Endothelial cell (in vitro differentiated cells): Measurements from ENCODE around the gene MYO5A. TPM values are rescaled to one million over a fixed set of nuclear protein-coding genes. Genes with fewer than 3 reads are reported as not detected.
"Not testable (repeated sequence)": the region's sequence is repeated elsewhere in the genome, so short reads cannot be mapped to it uniquely, and the experiment has no call there.

Experiments used
- DNase-seq: peaks from one replicate; pipeline ENCODE4 v3.0.0; 2021; ENCODE audit warnings: low spot score
- H3K27ac Mint-ChIP-seq: one replicate; pipeline ENCODE4 v1.8.0; 2021; ENCODE audit warnings: mixed read lengths, inconsistent platforms; ENCODE audit not compliant: unreplicated experiment
- H3K27me3 Mint-ChIP-seq: one replicate; pipeline ENCODE4 v1.8.0; 2021; ENCODE audit warnings: mild to moderate bottlenecking, moderate library complexity, mixed read lengths, inconsistent platforms; ENCODE audit not compliant: unreplicated experiment
- H3K36me3 Mint-ChIP-seq: one replicate; pipeline ENCODE4 v1.8.0; 2021; ENCODE audit warnings: mild to moderate bottlenecking, low read depth, mixed read lengths, inconsistent platforms; ENCODE audit not compliant: unreplicated experiment
- H3K4me1 Mint-ChIP-seq: one replicate; pipeline ENCODE4 v1.8.0; 2021; ENCODE audit warnings: mild to moderate bottlenecking, mixed read lengths, inconsistent platforms; ENCODE audit not compliant: unreplicated experiment
- H3K4me3 Mint-ChIP-seq: one replicate; pipeline ENCODE4 v1.8.0; 2021; ENCODE audit warnings: mild to moderate bottlenecking, mixed read lengths, inconsistent platforms; ENCODE audit not compliant: unreplicated experiment
- H3K9me3 Mint-ChIP-seq: one replicate; pipeline ENCODE4 v1.8.0; 2021; ENCODE audit warnings: mixed read lengths, inconsistent platforms; ENCODE audit not compliant: unreplicated experiment
- CTCF ChIP-seq: fragments of 200-600 bp; sonication (generic); IDR thresholded peaks from one replicate; pipeline ENCODE4 v1.5.0; 2021; ENCODE audit warnings: antibody characterized with exemption; ENCODE audit not compliant: unreplicated experiment
- total RNA-seq: library from RNA; stranded (reverse); fragmentation: NEBNext Ultra II Directional; extraction: Animal tissue kit (Norgen Biotek cat#: 25700); gene quantifications from one replicate; pipeline ENCODE4 v1.2.1, GENCODE V29; 2021; ENCODE audit not compliant: unreplicated experiment

The MYO5A gene
- total RNA-seq, 1 donor from 2014 or later: 9.1 TPM

- H3K4me1 Mint-ChIP-seq: peaks cover 30% of the 10 kb centered on the region
- peak within 1 kb of the TSS; percentile 94 for H3K4me3 Mint-ChIP-seq
- peaks cover 6% of the 10 kb centered on the region for H3K36me3 Mint-ChIP-seq
- H3K9me3 Mint-ChIP-seq: no peaks in the 10 kb centered on the region
- H3K27ac Mint-ChIP-seq: peak within 1 kb of the TSS; percentile 96
- H3K27me3 Mint-ChIP-seq: peaks cover 7% of the 10 kb centered on the region
- no peak for TF ChIP-seq CTCF
- DNase-seq: peak; percentile 79
Observed at GRCh38 chr15:52568601-52569585, 40.2 kb upstream of the MYO5A start, which contains the start of gene ARPP19. Gene ARPP19 (minus strand): TSS chr15:52569030. CDS start chr15:52568892, 138 bp downstream.

- Mint-ChIP-seq H3K4me3 (peak overlapping the region; percentile 94), H3K27ac (peak overlapping the region; percentile 83), H3K4me1 (peaks cover 30% of the 10 kb centered on the region), H3K27me3 (peaks cover 7% of the 10 kb centered on the region), H3K9me3 (no peaks in the 10 kb centered on the region), H3K36me3 (peaks cover 6% of the 10 kb centered on the region)
- TF ChIP-seq CTCF: no peak
- DNase-seq: no peak
Observed at GRCh38 chr15:52567871-52568600, 39.4 kb upstream of the MYO5A start.

- DNase-seq: no peak
- Mint-ChIP-seq H3K9me3 (no peaks in the 10 kb centered on the region), H3K27me3 (peaks cover 7% of the 10 kb centered on the region), H3K36me3 (peaks cover 6% of the 10 kb centered on the region), H3K4me1 (peaks cover 30% of the 10 kb centered on the region), H3K27ac (no peak overlapping the region), H3K4me3 (peak overlapping the region; percentile 94)
- no peak for TF ChIP-seq CTCF
Observed at GRCh38 chr15:52566889-52567288, 38.2 kb upstream of the MYO5A start.

GRCh38 chr15:52565417-52566358 lies 37.0 kb upstream of the MYO5A start:
- H3K27me3 Mint-ChIP-seq, DNase-seq, H3K9me3 Mint-ChIP-seq, H3K36me3 Mint-ChIP-seq, H3K4me3 Mint-ChIP-seq, H3K27ac Mint-ChIP-seq: not testable (repeated sequence)
- peaks cover 26% of the 10 kb centered on the region for H3K4me1 Mint-ChIP-seq
